IPS-18a (cell line): Measurements from ENCODE around the gene STIMATE.

Experiments used
- H3K27ac ChIP-seq: one replicate; pipeline ENCODE4 v1.5.1; 2013; ENCODE audit warnings: low read length
- H3K27me3 ChIP-seq: one replicate; pipeline ENCODE4 v1.6.1; 2013; ENCODE audit warnings: mild to moderate bottlenecking, low read length; ENCODE audit not compliant: control insufficient read depth, insufficient read depth
- H3K36me3 ChIP-seq: one replicate; pipeline ENCODE4 v1.6.1; 2013; ENCODE audit warnings: low read depth, low read length; ENCODE audit not compliant: control insufficient read depth
- H3K4me1 ChIP-seq: one replicate; pipeline ENCODE4 v1.6.1; 2013; ENCODE audit warnings: low read depth, low read length; ENCODE audit not compliant: control insufficient read depth
- H3K4me3 ChIP-seq: one replicate; pipeline ENCODE4 v1.5.1; 2013; ENCODE audit warnings: low read length
- H3K9ac ChIP-seq: one replicate; pipeline ENCODE4 v1.6.1; 2013; ENCODE audit warnings: mild to moderate bottlenecking, low read length, moderate library complexity
- H3K9me3 ChIP-seq: one replicate; pipeline ENCODE4 v1.6.1; 2013; ENCODE audit warnings: low read depth, low read length; ENCODE audit not compliant: control insufficient read depth

The STIMATE gene

DNA sequence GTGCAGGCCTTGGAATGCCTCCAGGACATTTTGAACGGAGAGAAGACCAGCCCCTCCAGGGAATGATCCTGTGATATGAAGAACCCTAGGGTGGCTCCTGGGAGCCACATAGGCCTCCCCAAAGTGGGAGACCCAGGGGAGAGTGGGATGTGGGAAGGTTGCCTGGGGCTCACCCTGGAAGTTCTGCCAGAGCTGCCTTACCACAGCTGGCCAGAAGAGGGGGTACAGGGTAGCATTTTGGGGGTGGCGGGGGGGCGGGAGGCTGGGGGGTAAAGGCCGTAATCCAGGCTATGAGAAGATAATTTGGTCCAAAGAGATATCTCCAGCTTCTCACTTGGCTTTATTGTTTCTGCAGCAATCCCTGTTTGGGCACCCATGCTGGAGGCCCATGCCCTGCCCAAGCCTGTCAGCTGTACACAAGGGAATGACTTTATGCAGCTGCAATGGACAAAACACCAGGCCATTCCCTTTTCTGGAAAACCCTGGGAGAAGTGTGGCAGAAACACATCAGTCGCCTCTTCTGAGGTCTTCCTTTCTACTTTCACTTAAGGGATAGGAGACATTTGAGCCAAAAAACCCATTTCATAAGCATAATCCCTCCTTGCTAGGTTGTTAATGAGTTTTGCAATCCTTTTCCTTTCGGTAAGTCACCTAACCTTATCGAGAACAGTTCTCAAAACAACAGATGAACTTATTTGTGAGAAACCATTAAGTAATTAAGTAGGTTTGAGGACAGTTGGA is 51.5 kb downstream of the STIMATE start:
- no peaks in the 10 kb centered on the region for H3K9me3 ChIP-seq
- H3K36me3 ChIP-seq = no peaks in the 10 kb centered on the region
- H3K4me1 ChIP-seq = no peaks in the 10 kb centered on the region
- no peak overlapping the region for H3K4me3 ChIP-seq
- H3K9ac ChIP-seq = no peak overlapping the region
- no peak overlapping the region for H3K27ac ChIP-seq
- no peaks in the 10 kb centered on the region for H3K27me3 ChIP-seq

DNA sequence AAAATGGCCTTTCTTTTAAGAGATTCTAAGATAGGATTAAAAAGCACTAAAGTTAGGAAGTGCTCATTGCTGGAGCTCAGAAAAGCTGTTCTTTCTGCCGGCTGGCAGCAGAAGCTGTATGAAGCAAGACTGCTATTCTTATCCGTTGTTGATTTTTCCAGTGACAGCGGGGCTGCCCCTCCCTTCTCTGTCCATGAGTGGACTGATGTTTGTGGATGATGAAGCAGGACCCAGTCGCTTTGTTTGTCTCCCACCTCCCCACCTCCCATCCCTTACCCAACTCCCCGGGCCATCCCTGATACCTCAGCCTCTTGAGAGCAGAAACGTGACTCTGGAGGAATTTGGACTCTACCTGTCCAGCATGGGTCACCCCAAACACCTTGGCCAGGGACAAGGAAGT is 52.2 kb downstream of the STIMATE start:
- Histone ChIP-seq H3K27me3 (no peaks in the 10 kb centered on the region), H3K4me1 (no peaks in the 10 kb centered on the region), H3K9ac (no peak overlapping the region), H3K9me3 (no peaks in the 10 kb centered on the region), H3K27ac (no peak overlapping the region), H3K4me3 (no peak overlapping the region), H3K36me3 (no peaks in the 10 kb centered on the region)

DNA sequence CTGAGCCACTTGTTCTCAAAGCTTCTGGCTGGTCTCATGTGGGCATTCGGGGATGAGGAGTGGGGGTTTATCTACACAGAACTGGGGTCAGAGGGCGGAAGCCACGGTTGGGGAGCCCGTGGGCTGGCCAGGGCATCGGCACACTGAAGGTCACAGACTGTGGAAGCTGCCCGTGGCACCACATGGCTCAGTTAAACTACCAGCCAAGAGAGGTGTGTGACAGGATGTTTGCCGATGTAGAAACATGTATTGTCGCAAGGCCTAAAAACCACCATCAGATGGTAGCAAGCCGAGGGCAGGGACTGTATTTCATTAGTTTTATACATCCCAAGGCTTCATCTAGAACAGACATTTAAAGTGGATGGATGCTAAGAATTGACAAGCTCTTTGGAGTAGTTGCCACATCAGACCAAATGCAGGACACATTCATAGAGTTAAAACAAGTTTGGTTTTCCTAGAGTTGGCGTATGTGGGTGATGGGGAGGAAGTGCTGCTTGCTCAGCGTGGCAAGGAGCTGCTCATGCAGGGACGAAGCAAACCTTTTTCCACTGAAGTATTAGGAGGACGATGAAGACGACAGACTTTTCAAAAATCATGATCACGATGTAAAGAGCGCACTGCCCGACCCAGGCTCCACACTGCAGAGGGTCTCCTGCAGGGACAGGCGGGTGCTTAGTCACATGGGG is 52.9 kb downstream of the STIMATE start:
- Histone ChIP-seq H3K4me1 (no peaks in the 10 kb centered on the region), H3K4me3 (no peak overlapping the region), H3K9me3 (no peaks in the 10 kb centered on the region), H3K27ac (no peak overlapping the region), H3K9ac (no peak overlapping the region), H3K27me3 (no peaks in the 10 kb centered on the region), H3K36me3 (no peaks in the 10 kb centered on the region)

DNA sequence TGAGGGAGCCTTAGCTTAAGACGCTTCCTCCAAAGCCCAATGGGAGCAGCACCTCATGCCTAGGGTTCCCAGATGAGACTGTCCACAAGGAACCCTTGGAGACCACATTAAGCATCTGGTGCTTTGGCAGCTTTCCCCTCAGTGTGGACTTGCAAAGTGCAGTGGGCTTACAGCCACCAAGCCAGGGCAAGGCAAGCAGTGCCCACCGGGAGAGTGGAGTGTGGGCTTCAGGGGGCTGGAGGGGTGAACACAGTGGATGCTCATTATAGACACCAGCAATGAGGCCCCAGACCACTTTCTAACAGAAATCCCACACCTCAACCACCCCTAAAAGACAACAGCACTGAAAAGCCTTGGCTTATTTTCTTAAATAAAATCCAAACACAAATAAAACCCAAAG is 53.5 kb downstream of the STIMATE start:
- Histone ChIP-seq H3K4me3 (no peak overlapping the region), H3K9me3 (no peaks in the 10 kb centered on the region), H3K4me1 (no peaks in the 10 kb centered on the region), H3K9ac (no peak overlapping the region), H3K27me3 (no peaks in the 10 kb centered on the region), H3K36me3 (no peaks in the 10 kb centered on the region), H3K27ac (no peak overlapping the region)

DNA sequence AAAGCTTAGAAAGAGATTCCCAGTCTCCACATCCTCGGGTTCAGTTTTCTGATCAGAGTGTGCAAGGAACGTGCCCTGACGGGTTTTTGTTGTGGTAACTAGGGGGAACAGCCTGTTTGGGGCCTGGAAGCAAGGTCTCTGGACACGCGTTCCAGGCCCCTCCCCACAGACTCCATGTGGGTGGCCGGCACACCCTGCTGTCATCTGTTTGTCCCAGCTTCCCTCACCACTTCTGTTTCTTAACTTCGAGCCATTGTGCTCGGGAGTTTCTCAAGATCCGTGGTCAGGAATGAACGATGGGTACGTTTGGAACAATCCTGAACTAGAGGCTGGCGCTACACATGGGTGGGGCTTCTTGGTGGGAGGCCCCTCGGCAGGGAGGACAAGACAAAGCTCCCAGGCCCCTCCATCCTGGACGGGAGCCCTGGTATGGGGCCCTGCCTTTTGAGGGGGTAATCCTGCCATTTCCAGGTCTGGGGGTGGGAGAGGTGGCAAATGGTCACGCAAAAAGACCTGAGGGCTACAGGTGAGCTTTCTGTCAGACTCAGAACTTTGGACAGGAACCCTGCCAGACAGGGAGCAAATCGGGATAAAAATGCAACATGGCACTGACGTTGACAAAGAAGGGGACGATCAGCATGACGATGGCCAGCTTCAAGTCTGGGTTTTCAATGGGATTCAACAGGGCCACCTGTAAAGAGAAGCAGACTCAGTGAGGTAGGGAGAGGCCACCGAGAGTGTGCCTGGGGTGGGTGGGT is 54.1 kb downstream of the STIMATE start:
- no peaks in the 10 kb centered on the region for H3K36me3 ChIP-seq
- no peak overlapping the region for H3K9ac ChIP-seq
- no peak overlapping the region for H3K27ac ChIP-seq
- H3K27me3 ChIP-seq = no peaks in the 10 kb centered on the region
- H3K4me1 ChIP-seq = no peaks in the 10 kb centered on the region
- no peaks in the 10 kb centered on the region for H3K9me3 ChIP-seq
- no peak overlapping the region for H3K4me3 ChIP-seq

DNA sequence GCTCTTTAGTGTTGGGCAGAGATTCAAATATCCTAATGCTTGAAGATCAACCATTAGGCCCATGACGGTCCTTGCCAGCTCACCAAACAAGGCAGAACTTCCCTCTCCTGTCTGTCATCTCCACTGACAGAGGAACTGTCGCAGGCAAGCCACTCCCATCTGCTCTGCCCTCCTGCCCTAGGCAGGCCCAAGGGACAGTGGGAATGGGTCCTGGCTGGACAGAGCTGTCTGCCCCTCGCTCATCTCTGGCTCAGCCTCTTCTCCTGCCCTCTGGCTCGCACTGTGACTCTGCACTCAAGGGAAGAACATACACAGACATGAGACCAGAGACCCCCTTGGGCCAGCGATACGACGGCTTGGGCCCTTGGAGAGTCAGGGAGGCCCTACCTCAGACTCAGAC is 54.9 kb downstream of the STIMATE start:
- H3K4me3 ChIP-seq = no peak overlapping the region
- no peaks in the 10 kb centered on the region for H3K27me3 ChIP-seq
- H3K36me3 ChIP-seq = no peaks in the 10 kb centered on the region
- H3K4me1 ChIP-seq = no peaks in the 10 kb centered on the region
- H3K27ac ChIP-seq = no peak overlapping the region
- H3K9me3 ChIP-seq = no peaks in the 10 kb centered on the region
- no peak overlapping the region for H3K9ac ChIP-seq

DNA sequence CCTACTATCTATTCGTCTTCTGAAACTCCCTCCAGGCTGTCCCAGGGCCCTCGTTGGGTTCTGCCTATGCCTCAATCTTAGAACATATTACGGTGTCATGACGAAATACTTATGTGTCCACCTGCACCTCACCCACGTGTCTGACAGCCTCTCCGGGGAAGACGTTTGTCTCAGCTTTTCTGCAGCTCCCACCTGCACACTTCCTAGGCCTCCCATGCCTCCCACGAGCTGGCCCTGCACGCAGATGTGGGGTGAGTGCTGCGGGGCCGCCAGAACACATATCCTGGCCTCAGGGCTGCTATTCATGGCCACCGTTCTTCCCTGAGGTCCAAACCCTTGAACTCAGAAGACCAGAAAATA is 55.4 kb downstream of the STIMATE start:
- no peaks in the 10 kb centered on the region for H3K36me3 ChIP-seq
- H3K27ac ChIP-seq = no peak overlapping the region
- no peaks in the 10 kb centered on the region for H3K27me3 ChIP-seq
- no peak overlapping the region for H3K4me3 ChIP-seq
- H3K9ac ChIP-seq = no peak overlapping the region
- H3K9me3 ChIP-seq = no peaks in the 10 kb centered on the region
- H3K4me1 ChIP-seq = no peaks in the 10 kb centered on the region

DNA sequence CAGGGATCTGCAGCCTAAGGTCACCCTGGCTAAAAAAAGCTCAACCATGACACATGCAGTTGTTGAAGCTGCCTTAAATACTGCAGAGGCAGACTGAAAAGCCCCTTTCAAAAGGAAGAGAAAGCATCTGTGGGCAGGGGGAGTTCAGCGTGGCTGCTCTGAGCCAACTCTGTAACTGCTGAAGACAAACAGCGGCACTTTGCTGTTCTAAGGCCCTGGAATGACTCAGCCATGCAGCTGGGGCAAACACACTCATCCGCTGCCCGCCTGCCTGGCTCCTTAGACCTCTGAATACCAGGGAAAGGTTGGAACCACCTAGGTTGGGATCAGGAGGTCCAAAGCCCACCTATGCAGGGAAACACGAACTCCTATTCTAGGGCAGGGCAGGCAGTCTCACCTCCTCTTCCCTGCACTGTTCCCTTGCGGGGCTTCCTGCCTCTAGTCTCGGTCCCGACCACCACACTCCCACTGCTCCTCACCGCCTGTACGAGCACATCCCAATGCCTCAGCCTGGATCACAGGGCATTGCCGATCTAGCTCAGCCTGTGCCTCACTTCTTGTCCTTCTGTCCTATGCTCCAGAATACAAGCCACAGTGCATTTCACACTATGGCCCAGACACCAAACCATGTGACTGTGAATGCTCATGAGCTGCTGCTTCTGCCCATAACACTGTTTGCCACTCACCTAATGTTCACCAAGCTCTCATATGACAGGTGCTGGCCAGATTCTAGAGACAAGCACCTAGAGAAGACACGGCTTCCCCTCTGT is 56.0 kb downstream of the STIMATE start:
- no peaks in the 10 kb centered on the region for H3K36me3 ChIP-seq
- no peak overlapping the region for H3K4me3 ChIP-seq
- no peak overlapping the region for H3K27ac ChIP-seq
- H3K27me3 ChIP-seq = no peaks in the 10 kb centered on the region
- H3K9me3 ChIP-seq = no peaks in the 10 kb centered on the region
- no peaks in the 10 kb centered on the region for H3K4me1 ChIP-seq
- H3K9ac ChIP-seq = no peak overlapping the region

DNA sequence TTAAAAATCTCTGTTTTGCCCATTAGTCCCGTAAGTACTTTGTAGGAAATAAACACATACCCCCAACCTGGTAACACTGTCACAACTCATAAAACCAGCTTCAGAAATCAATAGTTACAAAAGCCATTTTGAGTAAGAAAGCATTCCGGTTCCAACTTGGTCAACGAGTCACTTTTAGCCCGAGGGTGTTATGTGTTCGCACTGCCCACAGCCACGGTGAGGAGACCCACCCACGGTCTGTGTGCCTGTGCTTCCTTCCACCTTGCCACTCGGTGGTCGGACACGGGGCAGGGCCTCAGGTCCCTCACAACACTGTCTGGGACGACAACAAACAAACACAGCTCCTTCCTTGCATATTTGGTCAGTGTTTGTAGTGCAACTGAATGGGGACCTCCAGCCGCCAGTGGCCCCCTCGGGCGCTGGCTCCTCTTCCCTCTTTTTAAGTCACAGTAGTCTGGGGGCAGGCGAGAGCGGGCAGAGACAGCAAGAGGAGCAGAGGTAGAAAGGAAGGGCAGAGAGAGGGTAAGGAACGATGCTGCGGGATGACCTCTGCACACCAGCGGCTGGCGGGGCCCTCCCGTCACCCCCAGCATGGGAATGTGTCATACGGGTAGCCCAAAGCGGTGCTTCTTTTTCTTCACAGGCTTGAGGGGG is 57.3 kb downstream of the STIMATE start:
- Histone ChIP-seq H3K36me3 (no peaks in the 10 kb centered on the region), H3K27me3 (no peaks in the 10 kb centered on the region), H3K27ac (no peak overlapping the region), H3K9ac (no peak overlapping the region), H3K4me1 (peaks cover 6% of the 10 kb centered on the region), H3K4me3 (no peak overlapping the region), H3K9me3 (no peaks in the 10 kb centered on the region)

DNA sequence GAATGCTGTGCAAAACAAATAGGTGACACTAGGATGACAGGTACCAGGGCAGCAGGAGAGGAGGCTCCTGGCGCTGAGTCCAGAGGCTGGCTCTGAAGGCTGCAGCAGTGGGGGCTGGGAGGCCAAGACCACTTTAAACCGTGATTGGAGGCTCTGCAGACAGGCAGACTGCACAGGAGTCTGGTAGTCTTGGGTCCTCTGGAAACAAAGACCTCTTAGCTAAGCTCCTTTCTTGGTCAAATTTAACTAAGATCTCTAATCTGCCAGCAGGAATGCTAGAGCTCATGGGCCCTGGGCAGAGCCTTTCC is 58.1 kb downstream of the STIMATE start:
- no peak overlapping the region for H3K4me3 ChIP-seq
- no peaks in the 10 kb centered on the region for H3K27me3 ChIP-seq
- H3K9ac ChIP-seq = no peak overlapping the region
- H3K4me1 ChIP-seq = peaks cover 6% of the 10 kb centered on the region
- H3K36me3 ChIP-seq = no peaks in the 10 kb centered on the region
- H3K9me3 ChIP-seq = no peaks in the 10 kb centered on the region
- no peak overlapping the region for H3K27ac ChIP-seq
